Fibroblast of mammary gland (primary cell): ENCODE data around the gene BEGAIN.

Experiments
- DNase-seq: peaks from one replicate; pipeline ENCODE4 v3.0.0-alpha.2; 2010; ENCODE audit warnings: low read depth
- H3K4me3 ChIP-seq: 2 replicates; pipeline ENCODE4 v1.5.1; 2011; ENCODE audit warnings: low read depth, mild to moderate bottlenecking, low read length, moderate library complexity; ENCODE audit not compliant: control insufficient read depth
- CTCF ChIP-seq: conservative IDR thresholded peaks from 2 replicates; pipeline ENCODE4 v1.5.1; 2011; ENCODE audit warnings: low read depth, low read length, inconsistent platforms; ENCODE audit not compliant: control insufficient read depth, insufficient read depth

Gene BEGAIN

GRCh38 chr14:100601914-100602313, 14.7 kb upstream of the BEGAIN start:
- H3K4me3 ChIP-seq: no peak overlapping the region
- DNase-seq: no peak
- TF ChIP-seq CTCF: no peak

GRCh38 chr14:100601064-100601463, 13.8 kb upstream of the BEGAIN start:
- no peak overlapping the region for H3K4me3 ChIP-seq
- TF ChIP-seq CTCF: no peak
- DNase-seq: no peak

- H3K4me3 ChIP-seq: no peak overlapping the region
- TF ChIP-seq CTCF: no peak
- DNase-seq: no peak
Observed at GRCh38 chr14:100599981-100600380, 12.8 kb upstream of the BEGAIN start.

GRCh38 chr14:100594625-100594951, 7.4 kb upstream of the BEGAIN start:
- no peak overlapping the region for H3K4me3 ChIP-seq
- no peak for DNase-seq
- TF ChIP-seq CTCF: no peak

- DNase-seq: no peak
- H3K4me3 ChIP-seq: no peak overlapping the region
- no peak for TF ChIP-seq CTCF
Observed at GRCh38 chr14:100593751-100594624, 6.8 kb upstream of the BEGAIN start.

GRCh38 chr14:100592972-100593371, 5.8 kb upstream of the BEGAIN start:
- DNase-seq: no peak
- TF ChIP-seq CTCF: no peak
- no peak overlapping the region for H3K4me3 ChIP-seq
